A673 (cell line): ENCODE measurements around the gene FAM174B. TPM values are rescaled to one million over a fixed set of nuclear protein-coding genes. Genes with fewer than 3 reads are reported as not detected.

Experiments used
- BruUV-seq: library from RNA; stranded (reverse); fragments of 400-500 nt; replicated peaks from 2 replicates; lab custom pipeline; 2021; lab: Mats Ljungman, UMichigan
- CTCF ChIA-PET: fragments of 300-600 bp; sonication (Branson Sonifier 250); formaldehyde crosslinking; loops from one replicate; lab custom pipeline; 2022; ENCODE audit warnings: antibody characterized with exemption; lab: Charles Lee
- POLR2A ChIA-PET: fragments of 300-600 bp; sonication (Branson Sonifier 250); formaldehyde crosslinking; loops from one replicate; lab custom pipeline; 2022; ENCODE audit warnings: antibody characterized with exemption; ENCODE audit not compliant: low non-redundant PET; lab: Charles Lee
- DNase-seq: peaks from one replicate; pipeline ENCODE4 v3.0.0-alpha.2; 2015; ENCODE audit warnings: low spot score
- H3K27ac ChIP-seq: fragments of 200-600 bp; sonication (generic); 2 replicates; pipeline ENCODE4 v1.5.1; 2016; ENCODE audit warnings: mixed run types, low read depth, mild to moderate bottlenecking, mixed read lengths, antibody characterized with exemption, low read length; ENCODE audit not compliant: poor library complexity, severe bottlenecking
- H3K27me3 ChIP-seq: fragments of 200-600 bp; sonication (generic); replicated peaks from 2 replicates; pipeline ENCODE4 v1.6.1; 2017; ENCODE audit warnings: mixed run types, low read depth, mild to moderate bottlenecking, mixed read lengths, antibody characterized with exemption, low read length; ENCODE audit not compliant: insufficient read depth, poor library complexity
- H3K36me3 ChIP-seq: fragments of 200-600 bp; sonication (generic); 2 replicates; pipeline ENCODE4 v1.6.1; 2016; ENCODE audit warnings: mixed run types, mild to moderate bottlenecking, mixed read lengths, antibody characterized with exemption, low read length; ENCODE audit not compliant: insufficient read depth, poor library complexity, severe bottlenecking
- H3K4me1 ChIP-seq: fragments of 200-600 bp; sonication (generic); 2 replicates; pipeline ENCODE4 v1.6.1; 2017; ENCODE audit warnings: mixed run types, mild to moderate bottlenecking, mixed read lengths, antibody characterized with exemption, low read length; ENCODE audit not compliant: insufficient read depth, poor library complexity, severe bottlenecking
- H3K4me3 ChIP-seq: fragments of 200-600 bp; sonication (generic); 2 replicates; pipeline ENCODE4 v1.5.1; 2016; ENCODE audit warnings: low read depth, mixed run types, mild to moderate bottlenecking, mixed read lengths, low read length; ENCODE audit not compliant: poor library complexity, severe bottlenecking
- H3K9me3 ChIP-seq: fragments of 200-600 bp; sonication (generic); 2 replicates; pipeline ENCODE4 v1.6.1; 2016; ENCODE audit warnings: mixed run types, low read depth, mild to moderate bottlenecking, mixed read lengths, antibody characterized with exemption, low read length; ENCODE audit not compliant: poor library complexity, severe bottlenecking
- EZH2 ChIP-seq: fragments of 200-600 bp; sonication (generic); IDR thresholded peaks from 2 replicates; pipeline ENCODE4 v1.6.1; 2017; ENCODE audit warnings: borderline replicate concordance, low read depth, mild to moderate bottlenecking, mixed read lengths, antibody characterized with exemption, low read length; ENCODE audit not compliant: poor library complexity, severe bottlenecking
- intact Hi-C: fragments of 100-400 bp; cut with micrococcal nuclease; formaldehyde crosslinking; loops from one replicate; pipeline ENCODE4 v1.10.0; 2022; ENCODE audit not compliant: unreplicated experiment
- total RNA-seq: library from RNA; stranded (reverse); gene quantifications from 2 replicates; pipeline ENCODE4 v1.2.3, GENCODE V29; 2021
- TF ChIP-seq, protein P1 (sequence below): fragments of 300-800, 200-600 bp; sonication (generic); conservative IDR thresholded peaks from 2 replicates; pipeline ENCODE4 v1.5.1; 2017; ENCODE audit warnings: low read depth, mild to moderate bottlenecking, antibody characterized with exemption, low read length, moderate library complexity, mixed read lengths

The FAM174B gene
- total RNA-seq, 1 experiment from 2014 or later = 3.7 TPM

- CTCF ChIA-PET = no interaction called here
Measured at GRCh38 chr15:92674347-92674746, 18.8 kb upstream of the FAM174B start.

GRCh38 chr15:92672102-92672501 lies 16.5 kb upstream of the FAM174B start:
- Histone ChIP-seq H3K9me3 (no peaks in the 10 kb centered on the region), H3K4me3 (no peak overlapping the region), H3K27me3 (no peaks in the 10 kb centered on the region), H3K4me1 (no peaks in the 10 kb centered on the region), H3K36me3 (no peaks in the 10 kb centered on the region), H3K27ac (no peak overlapping the region)
- intact Hi-C loops = no loop called here
- no peak for DNase-seq
- POLR2A ChIA-PET = no interaction called here
- CTCF ChIA-PET = no interaction called here
- TF ChIP-seq, protein P1, sequence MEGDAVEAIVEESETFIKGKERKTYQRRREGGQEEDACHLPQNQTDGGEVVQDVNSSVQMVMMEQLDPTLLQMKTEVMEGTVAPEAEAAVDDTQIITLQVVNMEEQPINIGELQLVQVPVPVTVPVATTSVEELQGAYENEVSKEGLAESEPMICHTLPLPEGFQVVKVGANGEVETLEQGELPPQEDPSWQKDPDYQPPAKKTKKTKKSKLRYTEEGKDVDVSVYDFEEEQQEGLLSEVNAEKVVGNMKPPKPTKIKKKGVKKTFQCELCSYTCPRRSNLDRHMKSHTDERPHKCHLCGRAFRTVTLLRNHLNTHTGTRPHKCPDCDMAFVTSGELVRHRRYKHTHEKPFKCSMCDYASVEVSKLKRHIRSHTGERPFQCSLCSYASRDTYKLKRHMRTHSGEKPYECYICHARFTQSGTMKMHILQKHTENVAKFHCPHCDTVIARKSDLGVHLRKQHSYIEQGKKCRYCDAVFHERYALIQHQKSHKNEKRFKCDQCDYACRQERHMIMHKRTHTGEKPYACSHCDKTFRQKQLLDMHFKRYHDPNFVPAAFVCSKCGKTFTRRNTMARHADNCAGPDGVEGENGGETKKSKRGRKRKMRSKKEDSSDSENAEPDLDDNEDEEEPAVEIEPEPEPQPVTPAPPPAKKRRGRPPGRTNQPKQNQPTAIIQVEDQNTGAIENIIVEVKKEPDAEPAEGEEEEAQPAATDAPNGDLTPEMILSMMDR = no peak
- no peak for TF ChIP-seq EZH2
- BruUV-seq = no TSS peak

More at GRCh38 chr15:92674347-92674746, 18.8 kb upstream of the FAM174B start:
- BruUV-seq = no TSS peak
- no peak overlapping the region for H3K27ac ChIP-seq
- no peaks in the 10 kb centered on the region for H3K9me3 ChIP-seq
- intact Hi-C loops = no loop called here
- H3K27me3 ChIP-seq = no peaks in the 10 kb centered on the region
- TF ChIP-seq, protein P1 = no peak
- no peak for TF ChIP-seq EZH2
- POLR2A ChIA-PET = no interaction called here
- no peaks in the 10 kb centered on the region for H3K36me3 ChIP-seq
- H3K4me1 ChIP-seq = no peaks in the 10 kb centered on the region
- DNase-seq = no peak
- H3K4me3 ChIP-seq = no peak overlapping the region

DNA sequence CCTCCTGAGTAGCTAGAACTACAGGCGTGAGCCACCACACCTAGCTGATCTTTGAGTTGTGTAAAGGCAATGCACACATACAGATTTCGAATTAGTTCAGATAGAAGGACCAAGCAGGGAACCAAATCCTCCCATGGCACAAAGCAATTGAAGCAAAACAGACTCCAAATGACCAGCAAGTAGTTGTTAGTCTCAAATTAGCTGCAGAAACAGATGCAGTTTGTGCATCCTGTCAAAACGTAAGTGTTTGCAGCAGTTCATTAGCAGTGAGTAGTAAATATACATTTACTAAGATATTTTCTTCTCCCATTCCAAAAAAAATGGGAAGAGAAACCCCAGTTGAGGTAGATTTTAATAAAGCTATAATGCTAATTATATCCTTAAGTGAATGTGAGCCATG lies 15.8 kb upstream of the FAM174B start:
- Histone ChIP-seq H3K27ac (no peak overlapping the region), H3K36me3 (no peaks in the 10 kb centered on the region), H3K9me3 (no peaks in the 10 kb centered on the region), H3K27me3 (no peaks in the 10 kb centered on the region), H3K4me3 (no peak overlapping the region), H3K4me1 (no peaks in the 10 kb centered on the region)
- intact Hi-C loops = no loop called here
- CTCF ChIA-PET = no interaction called here
- POLR2A ChIA-PET = no interaction called here
- DNase-seq = no peak
- TF ChIP-seq EZH2 = no peak
- TF ChIP-seq, protein P1 = no peak
- no TSS peak for BruUV-seq
